ENCODE measurements around the gene NPHP4.

DNA sequence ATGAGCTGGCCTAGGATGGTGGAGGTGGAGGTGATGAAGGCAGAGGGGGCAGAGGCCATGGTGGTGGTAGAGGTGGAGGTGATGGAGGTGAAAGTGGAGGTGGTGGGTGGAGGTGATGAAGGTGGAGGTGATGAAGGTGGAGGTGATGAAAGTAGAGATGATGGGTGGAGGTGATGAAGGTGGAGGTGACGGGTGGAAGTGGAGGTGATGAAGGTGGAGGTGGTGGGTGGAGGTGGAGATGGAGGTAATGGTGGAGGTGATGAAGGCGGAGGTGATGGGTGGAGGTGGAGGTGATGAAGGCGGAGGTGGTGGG, 19.7 kb upstream of the NPHP4 start:
- TF ChIP-seq, protein P1, sequence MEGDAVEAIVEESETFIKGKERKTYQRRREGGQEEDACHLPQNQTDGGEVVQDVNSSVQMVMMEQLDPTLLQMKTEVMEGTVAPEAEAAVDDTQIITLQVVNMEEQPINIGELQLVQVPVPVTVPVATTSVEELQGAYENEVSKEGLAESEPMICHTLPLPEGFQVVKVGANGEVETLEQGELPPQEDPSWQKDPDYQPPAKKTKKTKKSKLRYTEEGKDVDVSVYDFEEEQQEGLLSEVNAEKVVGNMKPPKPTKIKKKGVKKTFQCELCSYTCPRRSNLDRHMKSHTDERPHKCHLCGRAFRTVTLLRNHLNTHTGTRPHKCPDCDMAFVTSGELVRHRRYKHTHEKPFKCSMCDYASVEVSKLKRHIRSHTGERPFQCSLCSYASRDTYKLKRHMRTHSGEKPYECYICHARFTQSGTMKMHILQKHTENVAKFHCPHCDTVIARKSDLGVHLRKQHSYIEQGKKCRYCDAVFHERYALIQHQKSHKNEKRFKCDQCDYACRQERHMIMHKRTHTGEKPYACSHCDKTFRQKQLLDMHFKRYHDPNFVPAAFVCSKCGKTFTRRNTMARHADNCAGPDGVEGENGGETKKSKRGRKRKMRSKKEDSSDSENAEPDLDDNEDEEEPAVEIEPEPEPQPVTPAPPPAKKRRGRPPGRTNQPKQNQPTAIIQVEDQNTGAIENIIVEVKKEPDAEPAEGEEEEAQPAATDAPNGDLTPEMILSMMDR (IDR thresholded peaks at IDR 0.05): no peak
- no peak for TF ChIP-seq POLR2A (IDR thresholded peaks at IDR 0.05)

All from lower leg skin (tissue), 3 donors.